ENCODE results near the gene HERC4. TPM values are rescaled to one million over a fixed set of nuclear protein-coding genes. Genes with fewer than 3 reads are reported as not detected.

The HERC4 gene
- total RNA-seq, 2 experiments from 2014 or later, result 34.2 to 72.6 TPM

GRCh38 chr10:68103901-68104300, 28.8 kb upstream of the HERC4 start:
- Histone ChIP-seq H3K36me3 (ENCODE audit: insufficient read depth, low read length) (no peaks in the 10 kb centered on the region), H3K4me2 (ENCODE audit: low read length) (no peak overlapping the region), H2AFZ (ENCODE audit: low read length) (no peak overlapping the region), H3K9me2 (ENCODE audit: insufficient read depth, low read length) (no peaks in the 10 kb centered on the region), H3K9me3 (ENCODE audit: low read length) (no peaks in the 10 kb centered on the region), H3K27ac (ENCODE audit: low read depth, low read length, poor library complexity, severe bottlenecking) (no peak overlapping the region), H3K79me2 (ENCODE audit: insufficient read depth, low read depth, low read length) (no peaks in the 10 kb centered on the region), H3K4me1 (ENCODE audit: insufficient read depth, low read length, poor library complexity, severe bottlenecking) (no peaks in the 10 kb centered on the region), H3K4me3 (ENCODE audit: low read depth, low read length, poor library complexity, severe bottlenecking) (no peak overlapping the region), H4K20me1 (ENCODE audit: insufficient read depth, low read length) (no peaks in the 10 kb centered on the region)
- CTCF ChIA-PET (ENCODE audit: unreplicated experiment), result no interaction called here
- POLR2A ChIA-PET, result no interaction called here
- no peak for DNase-seq (ENCODE audit: low spot score)
- no TSS peak for BruUV-seq (replicated peaks)
- no peak for TF ChIP-seq EZH2phosphoT487 (IDR thresholded peaks at IDR 0.05; ENCODE audit: borderline replicate concordance, low read depth, low read length)
- TF ChIP-seq CTCF (conservative IDR thresholded peaks at IDR 0.05; ENCODE audit: low read length), result no peak
- intact Hi-C loops (cut with micrococcal nuclease; ENCODE audit: unreplicated experiment), result no loop called here

GRCh38 chr10:68103261-68103878, 28.3 kb upstream of the HERC4 start:
- H3K4me3 ChIP-seq (ENCODE audit: low read depth, low read length, poor library complexity, severe bottlenecking), result no peak overlapping the region
- H3K4me1 ChIP-seq (ENCODE audit: insufficient read depth, low read length, poor library complexity, severe bottlenecking), result no peaks in the 10 kb centered on the region
- ChIA-PET CTCF (ENCODE audit: unreplicated experiment) (no interaction called here), POLR2A (interaction anchor here (0.7 kb wide), 1 partner anchor 45 kb away, joined by 3 read pairs; no protein-coding TSS in a partner anchor)
- no TSS peak for BruUV-seq (replicated peaks)
- no peaks in the 10 kb centered on the region for H3K36me3 ChIP-seq (ENCODE audit: insufficient read depth, low read length)
- no peaks in the 10 kb centered on the region for H3K9me3 ChIP-seq (ENCODE audit: low read length)
- no peaks in the 10 kb centered on the region for H3K9me2 ChIP-seq (ENCODE audit: insufficient read depth, low read length)
- no peak for TF ChIP-seq CTCF (conservative IDR thresholded peaks at IDR 0.05; ENCODE audit: low read length)
- TF ChIP-seq EZH2phosphoT487 (IDR thresholded peaks at IDR 0.05; ENCODE audit: borderline replicate concordance, low read depth, low read length), result no peak
- H3K27ac ChIP-seq (ENCODE audit: low read depth, low read length, poor library complexity, severe bottlenecking), result no peak overlapping the region
- no peak for DNase-seq (ENCODE audit: low spot score)
- no peak overlapping the region for H2AFZ ChIP-seq (ENCODE audit: low read length)
- H3K4me2 ChIP-seq (ENCODE audit: low read length), result no peak overlapping the region
- H3K79me2 ChIP-seq (ENCODE audit: insufficient read depth, low read depth, low read length), result no peaks in the 10 kb centered on the region
- intact Hi-C loops (cut with micrococcal nuclease; ENCODE audit: unreplicated experiment), result no loop called here
- no peaks in the 10 kb centered on the region for H4K20me1 ChIP-seq (ENCODE audit: insufficient read depth, low read length)

GRCh38 chr10:68101066-68101465, 26.0 kb upstream of the HERC4 start:
- BruUV-seq (replicated peaks), result no TSS peak
- CTCF ChIA-PET (ENCODE audit: unreplicated experiment), result no interaction called here
- intact Hi-C loops (cut with micrococcal nuclease; ENCODE audit: unreplicated experiment), result no loop called here
- POLR2A ChIA-PET, result interaction anchor here (0.6 to 1.0 kb wide), 3 partner anchors 14 to 265 kb away, joined by 3 read pairs; no protein-coding TSS in a partner anchor
- H3K27ac ChIP-seq (ENCODE audit: low read depth, low read length, poor library complexity, severe bottlenecking), result no peak overlapping the region
- H4K20me1 ChIP-seq (ENCODE audit: insufficient read depth, low read length), result no peaks in the 10 kb centered on the region
- H3K4me1 ChIP-seq (ENCODE audit: insufficient read depth, low read length, poor library complexity, severe bottlenecking), result no peaks in the 10 kb centered on the region
- no peak for DNase-seq (ENCODE audit: low spot score)
- no peaks in the 10 kb centered on the region for H3K9me2 ChIP-seq (ENCODE audit: insufficient read depth, low read length)
- no peak overlapping the region for H3K4me3 ChIP-seq (ENCODE audit: low read depth, low read length, poor library complexity, severe bottlenecking)
- no peaks in the 10 kb centered on the region for H3K36me3 ChIP-seq (ENCODE audit: insufficient read depth, low read length)
- H3K9me3 ChIP-seq (ENCODE audit: low read length), result no peaks in the 10 kb centered on the region
- H2AFZ ChIP-seq (ENCODE audit: low read length), result no peak overlapping the region
- no peak overlapping the region for H3K4me2 ChIP-seq (ENCODE audit: low read length)
- H3K79me2 ChIP-seq (ENCODE audit: insufficient read depth, low read depth, low read length), result no peaks in the 10 kb centered on the region
- TF ChIP-seq CTCF (conservative IDR thresholded peaks at IDR 0.05; ENCODE audit: low read length), result no peak
- no peak for TF ChIP-seq EZH2phosphoT487 (IDR thresholded peaks at IDR 0.05; ENCODE audit: borderline replicate concordance, low read depth, low read length)
